Mucosa of rectum (tissue), 2 donors: ENCODE measurements around the gene ACAT2.
"Not testable (repeated sequence)": the region's sequence is repeated elsewhere in the genome, so short reads cannot be mapped to it uniquely, and the experiment has no call there.

Experiments
- H3K27ac ChIP-seq, 2 donors: one replicate each; pipeline ENCODE4 v1.7.0; 2013; ENCODE audit warnings: inconsistent platforms in 2 of 2, low read depth in 2 of 2, low read length in 2 of 2
- H3K27me3 ChIP-seq, 2 donors: one replicate each; pipeline ENCODE4 v1.7.0; 2013; ENCODE audit warnings: low read length in 2 of 2; ENCODE audit not compliant: control insufficient read depth in 2 of 2, insufficient read depth in 2 of 2
- H3K36me3 ChIP-seq, 2 donors: one replicate each; pipeline ENCODE4 v1.7.0; 2013; ENCODE audit warnings: low read length in 2 of 2; ENCODE audit not compliant: control insufficient read depth in 2 of 2, insufficient read depth in 2 of 2
- H3K4me1 ChIP-seq, 2 donors: one replicate each; pipeline ENCODE4 v1.7.0; 2013; ENCODE audit warnings: low read length in 2 of 2, mild to moderate bottlenecking in 1 of 2; ENCODE audit not compliant: control insufficient read depth in 2 of 2, insufficient read depth in 2 of 2
- H3K4me3 ChIP-seq, 2 donors: one replicate each; pipeline ENCODE4 v1.7.0; 2013; ENCODE audit warnings: low read length in 2 of 2
- H3K9ac ChIP-seq, 2 donors: one replicate each; pipeline ENCODE4 v1.7.0; 2013; ENCODE audit warnings: low read length in 2 of 2, low read depth in 1 of 2, mild to moderate bottlenecking in 1 of 2
- H3K9me3 ChIP-seq, 2 donors: one replicate each; pipeline ENCODE4 v1.7.0; 2013; ENCODE audit warnings: low read length in 2 of 2; ENCODE audit not compliant: control insufficient read depth in 2 of 2
- donor health status: healthy.
- donor health status: Normal muscosa, but diverticular disease.

ACAT2 gene

GRCh38 chr6:159729598-159730331 lies 32.1 kb upstream of the ACAT2 start:
- no peaks in the 10 kb centered on the region for H3K36me3 ChIP-seq
- no peak overlapping the region for H3K9ac ChIP-seq
- peaks cover 18 to 24% of the 10 kb centered on the region in 2 donors for H3K4me1 ChIP-seq
- no peaks in the 10 kb centered on the region for H3K9me3 ChIP-seq
- no peak overlapping the region for H3K27ac ChIP-seq
- peak overlapping the region; percentile 21 to 97 for H3K4me3 ChIP-seq
- H3K27me3 ChIP-seq = no peaks in the 10 kb centered on the region

- Histone ChIP-seq H3K4me3 (no peak overlapping the region), H3K27ac (no peak overlapping the region), H3K9me3 (no peaks in the 10 kb centered on the region), H3K27me3 (no peaks in the 10 kb centered on the region), H3K9ac (no peak overlapping the region), H3K36me3 (no peaks in the 10 kb centered on the region), H3K4me1 (peaks cover 18 to 24% of the 10 kb centered on the region in 2 donors)
These were observed 31.5 kb upstream of the ACAT2 start for GRCh38 chr6:159730332-159730676.

- H3K4me3 ChIP-seq, H3K27me3 ChIP-seq, H3K9me3 ChIP-seq, H3K27ac ChIP-seq, H3K9ac ChIP-seq, H3K36me3 ChIP-seq: not testable (repeated sequence)
- H3K4me1 ChIP-seq = peaks cover 12 to 14% of the 10 kb centered on the region in 2 donors
These were observed 29.3 kb upstream of the ACAT2 start for GRCh38 chr6:159732550-159732949.

GRCh38 chr6:159733395-159733794 lies 28.4 kb upstream of the ACAT2 start:
- not testable (repeated sequence) for H3K27ac ChIP-seq, H3K9ac ChIP-seq, H3K9me3 ChIP-seq, H3K27me3 ChIP-seq, H3K4me3 ChIP-seq, H3K36me3 ChIP-seq
- peaks cover 12 to 13% of the 10 kb centered on the region in 2 donors for H3K4me1 ChIP-seq

GRCh38 chr6:159736908-159737307 lies 24.9 kb upstream of the ACAT2 start:
- no peaks in the 10 kb centered on the region for H3K27me3 ChIP-seq
- no peak overlapping the region for H3K27ac ChIP-seq
- H3K9ac ChIP-seq = no peak overlapping the region
- no peak overlapping the region for H3K4me3 ChIP-seq
- no peaks in the 10 kb centered on the region for H3K4me1 ChIP-seq
- peaks cover 18 to 29% of the 10 kb centered on the region in 2 donors for H3K36me3 ChIP-seq
- no peaks in the 10 kb centered on the region for H3K9me3 ChIP-seq

GRCh38 chr6:159739341-159739740 lies 22.5 kb upstream of the ACAT2 start:
- H3K9me3 ChIP-seq = no peaks in the 10 kb centered on the region
- H3K27ac ChIP-seq = no peak overlapping the region
- no peaks in the 10 kb centered on the region for H3K27me3 ChIP-seq
- no peak overlapping the region for H3K4me3 ChIP-seq
- no peaks in the 10 kb centered on the region for H3K4me1 ChIP-seq
- no peak overlapping the region for H3K9ac ChIP-seq
- H3K36me3 ChIP-seq = peaks cover 39 to 51% of the 10 kb centered on the region in 2 donors

GRCh38 chr6:159742165-159742564 lies 19.7 kb upstream of the ACAT2 start:
- no peaks in the 10 kb centered on the region for H3K4me1 ChIP-seq
- H3K27ac ChIP-seq = no peak overlapping the region

GRCh38 chr6:159745081-159745480 lies 16.8 kb upstream of the ACAT2 start:
- no peaks in the 10 kb centered on the region for H3K9me3 ChIP-seq
- H3K36me3 ChIP-seq = peaks cover 80 to 89% of the 10 kb centered on the region in 2 donors
- no peak overlapping the region for H3K9ac ChIP-seq
- no peaks in the 10 kb centered on the region for H3K27me3 ChIP-seq
- H3K4me1 ChIP-seq = no peaks in the 10 kb centered on the region
- H3K4me3 ChIP-seq = no peak overlapping the region
- no peak overlapping the region for H3K27ac ChIP-seq

More at GRCh38 chr6:159742165-159742564, 19.7 kb upstream of the ACAT2 start:
- H3K36me3 ChIP-seq = peaks cover 64 to 73% of the 10 kb centered on the region in 2 donors
- H3K9ac ChIP-seq = no peak overlapping the region
- no peak overlapping the region for H3K4me3 ChIP-seq
- no peaks in the 10 kb centered on the region for H3K27me3 ChIP-seq
- H3K9me3 ChIP-seq = no peaks in the 10 kb centered on the region

GRCh38 chr6:159746759-159747158 lies 15.1 kb upstream of the ACAT2 start:
- H3K9me3 ChIP-seq = no peaks in the 10 kb centered on the region
- no peak overlapping the region for H3K27ac ChIP-seq
- H3K36me3 ChIP-seq = peaks cover 75 to 82% of the 10 kb centered on the region in 2 donors
- H3K4me1 ChIP-seq = no peaks in the 10 kb centered on the region
- H3K27me3 ChIP-seq = no peaks in the 10 kb centered on the region
- H3K9ac ChIP-seq = no peak overlapping the region
- no peak overlapping the region for H3K4me3 ChIP-seq

GRCh38 chr6:159748127-159748526 lies 13.7 kb upstream of the ACAT2 start:
- H3K27ac ChIP-seq, H3K27me3 ChIP-seq, H3K9me3 ChIP-seq, H3K9ac ChIP-seq, H3K4me1 ChIP-seq, H3K4me3 ChIP-seq: not testable (repeated sequence)
- peaks cover 72 to 78% of the 10 kb centered on the region in 2 donors for H3K36me3 ChIP-seq
